Measurements from ENCODE around the gene HTR2C.
"Not testable (repeated sequence)": the region's sequence is repeated elsewhere in the genome, so short reads cannot be mapped to it uniquely, and the experiment has no call there.

HTR2C gene

GRCh38 chrX:114583646-114584374, at the start of gene HTR2C:
TSS of gene HTR2C (plus strand) at chrX:114584086. CDS start at chrX:114726937, 142,851 bp downstream.
- in situ Hi-C loops (cut with MboI; ENCODE audit: low sequenced_read_pairs), result no loop called here

GRCh38 chrX:114580336-114580735, 3.5 kb upstream of the HTR2C start:
- in situ Hi-C loops (cut with MboI; ENCODE audit: low sequenced_read_pairs), result no loop called here

- in situ Hi-C loops (cut with MboI; ENCODE audit: low sequenced_read_pairs), result no loop called here
Measured at GRCh38 chrX:114581528-114582263, 2.2 kb upstream of the HTR2C start.

GRCh38 chrX:114582264-114582632, 1.6 kb upstream of the HTR2C start:
- in situ Hi-C loops (cut with MboI; ENCODE audit: low sequenced_read_pairs), result no loop called here

GRCh38 chrX:114582698-114583395, 1.0 kb upstream of the HTR2C start:
- in situ Hi-C loops (cut with MboI; ENCODE audit: low sequenced_read_pairs), result no loop called here

- in situ Hi-C loops (cut with MboI; ENCODE audit: low sequenced_read_pairs), result no loop called here
Measured at GRCh38 chrX:114584375-114584943, 573 bp downstream of the HTR2C start.

GRCh38 chrX:114584983-114585842, 1.3 kb downstream of the HTR2C start:
- in situ Hi-C loops (cut with MboI; ENCODE audit: low sequenced_read_pairs), result no loop called here

GRCh38 chrX:114591121-114591520, 7.2 kb downstream of the HTR2C start:
- in situ Hi-C loops (cut with MboI; ENCODE audit: low sequenced_read_pairs), result no loop called here

- in situ Hi-C loops (cut with MboI; ENCODE audit: low sequenced_read_pairs), result no loop called here
Measured at GRCh38 chrX:114599305-114599704, 15.4 kb downstream of the HTR2C start.

- in situ Hi-C loops (cut with MboI; ENCODE audit: low sequenced_read_pairs), result no loop called here
Measured at GRCh38 chrX:114599911-114600310, 16.0 kb downstream of the HTR2C start.

- in situ Hi-C loops (cut with MboI; ENCODE audit: low sequenced_read_pairs), result not testable (repeated sequence)
Measured at GRCh38 chrX:114606619-114607018, 22.7 kb downstream of the HTR2C start.

GRCh38 chrX:114611018-114611619, 27.2 kb downstream of the HTR2C start:
- in situ Hi-C loops (cut with MboI; ENCODE audit: low sequenced_read_pairs), result no loop called here

- in situ Hi-C loops (cut with MboI; ENCODE audit: low sequenced_read_pairs), result no loop called here
Measured at GRCh38 chrX:114615765-114616164, 31.9 kb downstream of the HTR2C start.

GRCh38 chrX:114619874-114620273, 36.0 kb downstream of the HTR2C start:
- in situ Hi-C loops (cut with MboI; ENCODE audit: low sequenced_read_pairs), result no loop called here

GRCh38 chrX:114626323-114626722, 42.4 kb downstream of the HTR2C start:
- in situ Hi-C loops (cut with MboI; ENCODE audit: low sequenced_read_pairs), result no loop called here

GRCh38 chrX:114635986-114636385, 52.1 kb downstream of the HTR2C start:
- in situ Hi-C loops (cut with MboI; ENCODE audit: low sequenced_read_pairs), result no loop called here

GRCh38 chrX:114650351-114650750, 66.5 kb downstream of the HTR2C start:
- in situ Hi-C loops (cut with MboI; ENCODE audit: low sequenced_read_pairs), result no loop called here

GRCh38 chrX:114675365-114675764, 91.5 kb downstream of the HTR2C start:
- in situ Hi-C loops (cut with MboI; ENCODE audit: low sequenced_read_pairs), result no loop called here

GRCh38 chrX:114700533-114700932, 116.6 kb downstream of the HTR2C start:
- in situ Hi-C loops (cut with MboI; ENCODE audit: low sequenced_read_pairs), result not testable (repeated sequence)

GRCh38 chrX:114709406-114709805, 125.5 kb downstream of the HTR2C start:
- in situ Hi-C loops (cut with MboI; ENCODE audit: low sequenced_read_pairs), result no loop called here

Measured in HL-60/S4 (cell line).